HEK293 (cell line): ENCODE results near the gene ARMC7.

Experiments
- CTCF ChIP-seq: fragments of 450-650 bp; formaldehyde crosslinking; IDR thresholded peaks from 2 replicates; pipeline ENCODE4 v1.5.1; 2016; ENCODE audit warnings: missing biosample characterization, missing genetic modification characterization
- ZBTB20 ChIP-seq: fragments of 450-650 bp; formaldehyde crosslinking; IDR thresholded peaks from 2 replicates; pipeline ENCODE4 v1.5.1; 2016; ENCODE audit warnings: missing biosample characterization, missing genetic modification characterization
- ZNF398 ChIP-seq: fragments of 450-650 bp; formaldehyde crosslinking; IDR thresholded peaks from 2 replicates; pipeline ENCODE4 v1.5.1; 2017; ENCODE audit warnings: missing biosample characterization, missing genetic modification characterization

- no peak for TF ChIP-seq ZNF398 (tag by site-specific recombination)
- no peak for TF ChIP-seq CTCF
- TF ChIP-seq ZBTB20 (tag by site-specific recombination) = no peak
These were observed 48.7 kb upstream of the ARMC7 start for GRCh38 chr17:75061055-75061438.
